GM18511 (cell line): ENCODE measurements around the gene GALNT7.

Source experiments
- ATAC-seq: cut with Tn5 transposase; IDR thresholded peaks from one replicate; pipeline ENCODE4 v1.9.1; 2021; ENCODE audit warnings: mild to moderate bottlenecking, moderate library complexity; ENCODE audit not compliant: unreplicated experiment

GALNT7 gene

DNA sequence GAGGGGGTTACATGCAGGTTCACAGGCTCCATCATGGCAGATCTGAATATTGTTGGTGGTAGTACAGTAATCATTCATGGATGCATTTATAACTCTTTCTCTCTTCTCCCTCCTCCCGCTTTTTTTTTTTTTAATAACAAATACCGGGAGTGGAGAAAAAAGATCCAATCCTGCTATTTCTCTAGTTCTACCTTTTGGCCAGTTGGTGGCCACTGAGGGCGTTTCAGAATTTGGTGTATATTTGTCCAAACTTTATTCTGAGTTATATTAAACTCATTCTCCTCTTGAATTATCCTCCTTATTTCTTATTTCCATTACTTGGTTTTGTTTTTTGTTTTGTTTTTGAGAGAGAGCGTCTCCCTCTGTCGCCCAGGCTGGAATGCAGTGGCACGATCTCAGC is 90.7 kb downstream of the GALNT7 start:
- no peak for ATAC-seq

DNA sequence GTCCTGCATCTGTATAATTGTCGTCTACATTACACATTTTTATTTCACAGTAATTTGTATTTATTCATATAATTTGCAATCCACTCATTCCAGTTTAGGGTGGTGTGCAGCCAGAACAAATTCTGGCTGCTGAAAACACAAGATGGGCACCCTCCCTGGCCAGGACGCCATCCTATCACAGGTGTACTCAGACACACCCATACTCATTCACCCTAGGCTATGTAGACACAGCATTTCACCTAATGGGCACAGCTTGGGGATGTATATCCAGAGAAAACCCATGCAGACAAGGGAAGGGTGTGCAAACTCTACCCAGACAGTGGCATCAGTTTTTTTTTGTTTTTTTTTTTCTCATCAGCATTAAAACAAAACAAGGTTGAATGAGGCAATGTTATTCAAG is 92.4 kb downstream of the GALNT7 start:
- ATAC-seq = no peak

DNA sequence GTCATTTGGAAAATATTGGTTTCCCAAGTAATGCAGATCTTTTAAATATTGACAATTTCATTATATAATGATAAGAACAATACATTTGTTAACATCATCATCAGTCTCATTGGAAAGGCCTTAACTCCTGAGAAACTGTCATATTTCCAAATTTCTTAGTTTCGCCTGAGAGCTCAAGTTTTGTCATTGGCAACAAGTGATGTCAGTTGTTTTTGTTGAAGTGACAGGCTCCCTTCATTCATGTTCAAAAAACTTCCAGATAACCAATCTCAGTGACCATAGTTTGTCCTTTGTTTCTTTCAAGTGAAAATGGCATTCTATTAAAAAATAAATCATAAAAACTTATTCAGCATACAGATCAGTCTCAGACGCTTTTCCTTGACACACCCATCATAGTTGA is 93.8 kb downstream of the GALNT7 start:
- ATAC-seq = no peak

DNA sequence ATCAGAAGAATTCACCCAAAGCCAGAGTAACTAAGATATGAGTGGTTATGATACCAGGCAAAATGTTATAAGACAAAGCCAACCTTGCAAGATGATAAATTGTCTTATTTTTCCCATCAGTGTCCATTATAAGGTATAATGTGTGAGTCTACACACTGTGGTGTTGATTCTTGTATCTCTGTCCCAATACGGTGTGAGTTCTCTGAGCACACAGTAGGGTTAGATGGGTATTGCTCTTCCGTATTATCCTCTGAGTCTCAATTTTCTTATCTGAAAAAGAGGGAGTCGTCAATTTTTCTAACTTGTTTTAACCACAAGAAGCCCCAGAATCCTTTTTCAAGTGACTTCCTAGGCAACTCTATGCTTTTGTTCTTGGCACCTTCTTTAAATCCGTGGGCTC is 95.6 kb downstream of the GALNT7 start:
- ATAC-seq = peak; percentile 15

DNA sequence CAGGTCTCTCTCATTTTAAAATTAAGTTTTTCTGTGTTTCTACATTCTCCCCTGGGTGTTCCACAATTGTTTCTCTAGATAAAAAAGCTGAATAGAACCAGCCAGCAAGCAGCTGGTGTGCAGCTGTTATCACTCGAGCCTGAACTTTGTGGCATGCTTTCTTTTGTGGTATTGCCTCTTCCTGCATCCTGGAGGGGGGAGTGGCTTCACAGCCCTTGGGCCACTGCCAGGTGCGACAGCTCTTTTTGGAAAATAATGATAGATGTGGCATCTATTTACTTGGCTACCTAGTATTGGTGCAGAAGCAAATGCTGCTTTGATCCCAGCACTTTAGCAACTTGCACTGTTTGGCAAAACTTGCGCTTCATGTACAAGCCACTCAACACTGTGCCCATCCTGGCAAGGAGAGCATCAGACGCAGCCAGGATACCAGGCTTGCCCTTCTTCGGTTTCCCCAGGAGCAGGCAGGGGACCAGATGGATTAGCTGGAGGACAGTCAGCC is 96.1 kb downstream of the GALNT7 start:
- ATAC-seq = peak; percentile 94

DNA sequence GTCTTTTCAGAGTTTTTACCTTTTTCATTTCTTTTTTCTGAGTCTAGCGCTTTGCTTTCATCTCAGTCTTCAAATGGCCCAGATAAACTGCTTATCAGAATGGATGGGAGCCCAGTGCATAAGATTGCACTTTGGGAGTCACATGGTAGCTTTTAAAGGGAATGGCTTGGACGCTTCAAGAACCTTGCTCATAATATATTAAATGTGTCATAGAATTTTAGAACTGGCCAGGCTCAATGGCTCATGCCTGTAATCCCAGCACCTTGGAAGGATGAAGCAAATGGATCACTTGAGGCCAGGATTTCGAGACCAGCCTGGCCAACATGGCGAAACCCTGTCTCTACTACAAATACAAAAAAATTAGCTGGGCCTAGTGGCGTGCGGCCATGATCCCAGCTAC is 97.1 kb downstream of the GALNT7 start:
- ATAC-seq = no peak

DNA sequence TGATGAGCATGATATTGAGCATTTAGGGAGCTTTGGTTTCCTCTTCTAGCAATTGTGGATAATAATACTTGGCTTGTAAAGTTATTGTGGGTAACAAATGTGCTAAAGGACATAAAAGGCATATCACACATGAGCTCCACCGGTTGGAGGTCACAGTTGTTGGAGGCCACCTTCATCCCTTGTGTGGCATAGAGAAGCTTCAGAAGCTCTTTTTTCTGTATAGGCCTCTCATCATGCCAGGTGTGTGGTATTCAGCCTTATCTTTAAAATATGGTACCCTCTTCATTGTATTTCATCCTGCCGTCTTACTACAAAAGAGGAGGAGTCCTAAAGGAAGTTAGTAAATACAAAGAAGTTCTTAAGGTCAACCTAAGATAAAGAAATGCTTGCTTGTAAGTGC is 99.1 kb downstream of the GALNT7 start:
- ATAC-seq = no peak

DNA sequence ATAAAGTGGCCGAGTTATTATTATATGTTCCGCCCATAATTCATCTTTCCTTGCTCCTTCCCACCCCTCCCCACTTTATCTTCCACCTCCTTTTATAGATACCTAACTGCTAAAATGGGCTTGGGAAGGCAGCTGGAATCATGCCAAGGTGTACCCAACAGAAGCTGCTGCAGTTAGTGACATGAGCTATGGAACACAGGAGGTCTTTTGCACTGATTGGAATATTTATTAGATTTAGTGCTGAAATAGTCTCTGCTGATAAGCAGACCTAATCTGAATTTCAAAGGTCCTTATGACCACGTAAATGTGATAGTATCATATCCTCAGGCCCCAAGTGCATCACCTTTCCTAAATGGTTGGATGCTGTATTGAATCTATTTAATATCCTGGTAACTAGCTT is 100.7 kb downstream of the GALNT7 start:
- no peak for ATAC-seq

DNA sequence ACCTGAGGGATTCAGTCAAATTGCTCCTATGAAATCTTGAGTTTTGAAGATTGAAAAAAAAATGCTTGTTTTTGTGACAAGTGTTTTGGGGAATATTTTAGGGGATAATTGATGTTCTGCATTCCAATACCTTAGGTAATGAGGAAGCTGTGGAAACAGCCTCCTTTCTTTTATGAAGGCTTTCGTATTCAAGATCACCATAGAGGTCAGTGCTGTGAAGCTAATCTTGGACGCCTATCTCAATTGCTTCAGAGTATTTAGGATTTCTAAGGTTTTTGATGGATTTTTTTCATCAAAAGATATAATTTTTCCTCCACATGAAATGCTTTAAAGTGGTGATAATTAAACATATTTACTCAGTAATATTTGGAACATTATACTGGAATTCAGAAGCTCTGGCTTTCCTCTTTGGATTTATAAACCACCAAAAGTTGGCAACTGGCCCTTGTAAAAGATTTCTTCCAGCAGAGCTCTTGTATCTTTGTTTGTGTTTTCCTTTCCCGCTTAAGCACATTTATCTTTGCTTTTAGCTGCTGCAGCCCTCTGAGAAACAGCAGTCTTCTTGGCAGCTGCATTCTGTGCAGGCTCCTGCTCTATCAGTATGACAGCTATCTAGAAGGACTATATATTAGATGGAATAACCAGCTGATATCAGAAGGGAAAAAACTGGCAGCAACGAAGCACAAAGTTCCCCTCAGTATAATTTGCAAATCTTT is 101.9 kb downstream of the GALNT7 start:
- ATAC-seq = no peak

DNA sequence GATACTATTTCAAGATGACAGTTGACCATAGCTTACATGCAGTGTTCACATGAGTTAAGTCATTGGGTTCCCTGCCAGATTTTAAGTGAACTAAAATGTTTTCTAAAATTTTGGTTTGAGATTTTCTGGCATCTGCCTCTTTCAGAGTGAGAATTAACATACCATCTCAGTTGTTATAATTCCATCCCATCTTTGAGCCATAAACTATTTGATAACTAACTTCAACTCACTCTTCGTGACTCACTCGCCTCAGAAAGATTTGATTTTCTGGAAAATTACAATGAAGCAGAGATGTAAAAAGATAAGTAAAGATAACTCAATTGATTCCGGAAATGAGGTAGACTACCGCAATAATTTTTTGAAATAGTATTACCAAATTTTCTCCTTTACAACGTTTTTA is 103.7 kb downstream of the GALNT7 start:
- no peak for ATAC-seq

DNA sequence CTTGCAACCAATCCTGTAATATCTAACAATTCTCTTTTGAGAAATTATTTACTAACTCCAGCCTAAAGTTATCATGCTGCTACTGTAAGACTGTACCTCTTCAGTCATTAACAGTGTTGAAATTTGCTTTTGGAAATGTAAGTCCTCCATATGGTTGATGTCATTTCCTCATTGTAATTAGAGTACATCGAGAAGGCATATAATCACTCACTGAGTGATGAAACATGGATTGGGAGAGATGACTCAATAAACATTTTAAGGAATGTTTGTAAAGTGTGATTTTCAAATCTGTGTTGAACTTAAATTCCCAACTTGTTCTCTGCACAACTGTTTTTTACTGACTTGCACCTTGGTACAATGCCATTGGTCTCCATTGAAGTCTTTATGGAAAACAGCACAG is 104.4 kb downstream of the GALNT7 start:
- ATAC-seq = no peak

DNA sequence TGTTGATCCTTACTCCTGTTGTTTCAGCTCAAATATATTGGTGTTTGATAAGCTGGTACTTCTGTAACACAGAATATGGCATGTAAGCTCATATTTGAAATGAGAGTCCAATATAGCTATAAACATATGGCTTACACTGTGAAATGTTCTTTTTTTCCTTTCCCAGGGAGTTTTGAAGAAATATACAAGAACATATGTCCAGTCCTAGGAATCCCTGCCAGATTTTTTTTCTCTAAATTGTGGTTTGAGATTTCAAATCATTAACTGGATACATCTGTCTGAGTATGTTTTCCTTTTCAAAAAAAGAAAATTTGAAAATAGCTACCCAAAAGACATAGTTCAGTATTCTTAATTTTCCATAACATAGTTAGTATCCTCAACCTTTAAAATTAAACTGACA is 105.3 kb downstream of the GALNT7 start:
- no peak for ATAC-seq

DNA sequence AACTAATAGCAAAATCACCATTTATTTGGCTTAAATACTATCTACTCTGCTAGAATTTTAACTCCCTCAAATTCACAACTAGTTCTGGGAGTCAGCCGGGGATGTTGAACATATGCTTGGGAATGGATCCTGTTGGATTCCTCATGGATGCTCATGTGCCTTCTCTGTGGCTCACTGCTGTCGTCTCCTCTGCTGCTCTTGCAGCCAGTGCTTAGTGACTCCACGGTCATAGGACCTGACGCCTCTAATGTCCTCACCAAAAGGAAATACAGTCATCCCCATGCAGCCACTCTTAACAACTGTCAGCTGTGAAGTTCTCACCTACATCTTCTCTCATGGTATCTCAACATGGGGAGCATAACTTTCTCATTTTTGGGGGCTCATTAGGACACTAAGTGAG is 106.1 kb downstream of the GALNT7 start:
- no peak for ATAC-seq

DNA sequence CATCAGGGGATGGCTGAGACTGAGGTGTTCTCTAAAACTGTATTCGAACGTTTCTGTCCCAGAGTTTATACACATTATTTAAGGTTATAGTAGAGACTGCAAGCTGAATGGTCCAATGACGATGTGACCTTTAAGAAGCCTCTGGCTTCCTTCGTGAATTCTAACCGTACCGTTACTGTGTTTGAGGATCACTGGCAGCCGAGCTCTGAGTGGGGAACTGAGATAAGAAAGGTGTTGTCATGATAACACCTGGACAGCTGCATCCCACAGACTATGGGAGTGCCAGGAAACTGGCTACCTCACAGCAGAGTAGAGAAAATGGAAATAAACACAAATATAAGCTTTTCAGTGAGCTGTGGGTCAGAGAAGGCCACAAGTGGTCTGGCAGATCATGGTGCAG is 106.5 kb downstream of the GALNT7 start:
- ATAC-seq = no peak

DNA sequence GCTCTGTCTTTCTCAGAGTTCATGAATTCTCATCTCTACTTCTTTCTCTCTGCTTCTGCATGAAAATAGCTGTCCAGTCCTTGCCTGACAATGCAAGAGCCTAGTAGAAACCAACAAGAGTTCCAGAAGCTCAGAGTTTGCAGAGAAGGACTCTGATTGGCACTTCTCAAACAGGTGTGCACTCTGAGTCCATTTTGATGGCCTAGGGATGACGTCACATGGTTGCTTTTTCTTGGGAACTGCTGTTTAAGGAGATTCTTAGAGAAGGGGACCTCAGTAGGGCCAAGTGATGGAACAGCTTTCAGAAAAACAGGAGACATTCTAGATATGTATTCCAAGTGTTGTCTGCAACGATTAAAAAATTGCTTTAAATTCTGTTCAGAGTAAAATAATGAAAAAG is 108.7 kb downstream of the GALNT7 start:
- no peak for ATAC-seq

DNA sequence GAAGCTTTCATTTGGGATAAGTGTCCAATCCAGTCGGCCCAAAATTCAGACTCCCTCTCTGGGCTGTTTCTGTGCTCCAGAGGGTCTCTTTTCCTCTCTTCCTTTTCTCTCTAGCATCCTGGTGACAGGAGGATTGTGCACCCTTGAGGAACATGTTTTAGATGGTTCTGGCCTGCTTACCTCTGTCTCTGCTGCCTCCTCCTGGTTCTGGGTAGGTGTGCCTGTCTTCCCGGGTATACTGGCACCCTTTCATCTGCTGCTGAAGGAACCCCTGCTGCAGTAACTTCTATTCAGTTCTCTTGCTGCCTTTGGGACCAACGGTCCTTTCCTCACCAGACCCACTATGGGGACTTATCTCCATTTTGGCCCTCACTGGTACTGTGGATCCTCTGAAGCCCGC is 112.4 kb downstream of the GALNT7 start:
- peak; percentile 37 for ATAC-seq

DNA sequence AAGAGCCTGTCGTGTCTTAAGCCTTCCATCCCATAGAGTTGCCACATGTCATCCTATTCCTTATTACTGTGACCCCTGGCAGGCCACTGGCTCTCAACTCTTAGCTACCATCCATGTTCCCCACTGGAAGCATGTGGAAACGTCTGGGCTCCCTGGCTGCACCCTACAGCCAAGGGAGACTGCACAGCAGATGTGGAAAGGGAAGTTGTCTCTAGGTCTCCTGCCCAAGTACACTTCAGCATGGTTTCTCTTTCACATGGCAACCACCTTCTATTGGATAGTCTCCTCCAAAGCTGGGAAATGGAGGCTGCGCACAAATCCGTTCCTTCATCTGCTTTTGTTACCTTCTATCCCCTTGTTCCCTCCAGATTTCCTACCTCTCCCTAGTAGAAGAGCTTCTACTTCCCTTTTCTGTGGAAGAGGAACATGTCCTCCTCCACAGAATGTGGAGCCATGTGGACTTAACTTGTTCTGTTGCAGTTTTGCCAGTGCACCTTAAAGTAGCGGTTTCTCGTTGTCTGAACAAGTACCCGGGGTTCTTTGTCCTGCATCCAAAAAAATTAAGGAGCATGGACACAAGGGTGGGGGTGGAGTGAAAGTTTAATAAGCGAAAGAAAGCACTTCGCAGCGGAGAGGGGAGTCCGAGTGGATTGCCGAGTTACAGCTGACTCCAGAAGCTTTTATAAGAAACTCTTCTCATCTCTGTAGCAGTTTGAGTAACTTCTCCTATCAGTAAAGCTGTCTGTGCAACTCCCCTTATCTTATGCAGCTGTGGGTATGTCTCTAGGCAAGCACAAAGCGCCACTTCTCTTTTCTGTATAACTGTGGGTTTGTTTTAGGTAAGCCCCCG is 113.0 kb downstream of the GALNT7 start:
- peak; percentile 57 for ATAC-seq

DNA sequence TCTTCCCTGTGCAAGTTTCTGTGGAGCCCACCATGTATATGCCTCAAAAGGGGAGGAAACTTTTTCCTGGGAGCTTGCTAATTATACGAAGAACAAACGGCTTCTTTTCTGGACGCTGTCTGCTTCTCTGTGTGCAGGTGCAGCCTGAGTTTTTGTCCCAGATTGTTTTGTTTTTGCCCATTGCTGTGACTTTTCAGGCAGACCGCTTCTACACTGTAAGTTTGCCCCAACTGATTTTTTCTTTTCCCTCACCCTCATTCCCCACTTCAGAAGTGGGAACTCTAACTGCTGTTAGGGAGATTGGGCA is 113.6 kb downstream of the GALNT7 start:
- ATAC-seq = no peak

DNA sequence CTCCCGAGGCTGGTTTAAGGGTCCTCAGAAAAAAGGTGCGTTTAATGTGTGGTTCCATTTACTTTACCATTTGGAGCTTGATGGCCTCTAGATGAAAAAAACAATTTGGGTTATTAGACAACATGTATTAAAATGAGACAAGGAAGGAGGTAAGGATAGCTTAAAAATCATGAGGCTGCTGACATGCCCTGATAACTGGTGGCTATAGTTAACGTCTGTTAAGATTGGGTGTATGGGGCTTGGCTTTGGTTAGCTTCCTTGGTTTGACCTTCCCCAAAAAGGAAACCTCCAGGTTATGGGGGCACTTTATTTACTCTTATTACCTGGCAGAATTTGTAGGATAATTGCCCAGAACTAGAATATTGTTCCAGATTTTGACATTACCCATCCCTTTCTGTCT is 114.0 kb downstream of the GALNT7 start:
- no peak for ATAC-seq

DNA sequence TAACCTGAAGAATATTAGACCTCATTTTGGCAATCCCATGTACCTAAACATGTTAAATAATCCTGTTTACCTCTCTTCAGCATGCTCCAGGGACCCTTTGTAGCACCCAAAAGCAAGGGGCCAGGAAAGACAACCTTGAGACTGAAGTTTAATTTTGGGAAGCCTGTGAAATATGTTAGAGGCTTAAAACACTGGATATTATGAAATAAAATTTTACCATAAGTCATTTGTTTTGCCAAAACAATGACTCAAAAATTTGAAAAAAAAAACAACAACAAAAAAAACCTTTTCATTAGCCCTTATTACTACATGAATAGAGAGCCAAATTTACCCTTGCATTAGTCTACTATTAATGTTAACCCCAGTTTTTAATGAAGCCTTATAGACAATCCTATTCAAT is 115.9 kb downstream of the GALNT7 start:
- ATAC-seq = no peak

DNA sequence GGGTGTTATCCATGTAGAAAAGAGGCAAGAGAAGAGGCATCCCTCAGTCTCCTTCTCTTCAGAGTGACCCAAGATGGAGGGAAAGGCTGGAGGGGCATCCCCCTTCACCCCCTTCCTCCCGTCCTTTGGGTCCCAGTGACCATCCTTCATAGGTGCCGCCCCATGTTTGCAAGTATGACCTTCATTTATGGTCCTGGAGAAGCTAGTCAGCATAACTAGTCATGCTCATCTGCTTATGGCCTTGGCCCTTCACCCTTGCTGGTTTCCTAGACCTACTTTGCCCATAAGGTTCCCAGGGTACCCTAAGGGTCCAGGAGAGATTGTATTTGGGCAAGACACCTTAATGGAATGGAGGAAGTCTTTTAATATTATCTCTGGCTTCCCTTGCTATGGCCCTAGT is 118.9 kb downstream of the GALNT7 start:
- ATAC-seq = no peak

DNA sequence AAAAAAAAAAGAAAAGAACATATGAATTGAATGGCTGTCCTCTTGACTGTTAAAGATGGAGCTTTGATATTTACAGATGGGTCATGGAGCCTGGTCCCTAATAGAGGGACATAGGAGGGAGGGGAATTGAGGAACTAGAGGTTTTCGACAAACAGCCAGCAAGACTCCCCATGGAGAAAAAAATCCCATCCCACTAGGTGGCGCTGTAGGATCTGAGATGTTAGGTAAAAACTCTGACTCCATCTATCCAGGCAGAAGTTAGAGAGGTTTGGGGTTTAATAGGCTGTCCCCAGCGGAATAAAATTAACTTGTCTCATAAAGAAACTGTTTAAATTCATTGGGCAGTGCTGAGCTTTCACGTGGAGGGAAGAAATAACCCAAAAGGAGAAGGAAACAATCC is 119.7 kb downstream of the GALNT7 start:
- peak; percentile 68 for ATAC-seq
